Activated CD8-positive, alpha-beta memory T cell treated with anti-CD3 and anti-CD28 coated beads for 4 hours (primary cell): Measurements from ENCODE around the gene DDX21.
"Not testable (repeated sequence)": the region's sequence is repeated elsewhere in the genome, so short reads cannot be mapped to it uniquely, and the experiment has no call there.

Source experiments
- DNase-seq, 2 donors: peaks; one replicate each; pipeline ENCODE4 v3.0.0-alpha.2; 2020; ENCODE audit warnings: low read depth in 2 of 2

DDX21 gene

DNA sequence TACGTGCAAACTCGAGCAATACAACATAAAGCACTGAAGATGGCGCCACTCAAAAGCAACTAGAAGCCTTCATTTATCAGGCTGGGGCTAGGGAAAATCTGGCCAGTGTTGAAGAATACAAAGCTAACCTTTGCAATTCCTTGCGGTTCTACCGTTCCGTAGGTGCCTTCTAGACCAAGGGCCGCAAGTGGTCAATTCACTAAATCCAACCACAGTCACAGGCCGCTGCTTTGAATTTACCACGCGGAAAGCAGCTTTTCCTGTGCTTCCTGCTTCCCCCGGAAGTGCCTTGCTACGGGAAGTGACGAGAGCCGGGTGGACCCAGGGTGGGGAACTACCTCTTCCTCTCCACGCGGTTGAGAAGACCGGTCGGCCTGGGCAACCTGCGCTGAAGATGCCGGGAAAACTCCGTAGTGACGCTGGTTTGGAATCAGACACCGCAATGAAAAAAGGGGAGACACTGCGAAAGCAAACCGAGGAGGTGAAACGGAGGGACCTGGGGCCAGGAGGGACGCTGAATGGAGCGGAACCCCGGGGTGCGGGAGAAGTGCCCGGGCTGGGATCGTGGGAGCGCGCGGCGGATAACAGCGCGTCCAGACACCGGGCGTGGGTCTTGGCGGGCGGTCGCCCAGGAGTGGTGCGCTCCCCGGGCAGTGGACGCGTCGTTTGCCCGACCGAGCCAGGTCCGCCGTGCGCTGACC, at the start of gene DDX21:
DDX21 (plus strand) TSS at position 339 of the 701 bp plus-strand sequence; CDS start at position 395, 56 bp downstream.
- DNase-seq: peak; percentile 80 to 88

GRCh38 chr10:68924593-68924992, 31.4 kb upstream of the DDX21 start:
- DNase-seq: no peak

- no peak for DNase-seq
These were observed 30.5 kb upstream of the DDX21 start for GRCh38 chr10:68925489-68925888.

GRCh38 chr10:68929157-68929556, 26.8 kb upstream of the DDX21 start:
- not testable (repeated sequence) for DNase-seq

DNA sequence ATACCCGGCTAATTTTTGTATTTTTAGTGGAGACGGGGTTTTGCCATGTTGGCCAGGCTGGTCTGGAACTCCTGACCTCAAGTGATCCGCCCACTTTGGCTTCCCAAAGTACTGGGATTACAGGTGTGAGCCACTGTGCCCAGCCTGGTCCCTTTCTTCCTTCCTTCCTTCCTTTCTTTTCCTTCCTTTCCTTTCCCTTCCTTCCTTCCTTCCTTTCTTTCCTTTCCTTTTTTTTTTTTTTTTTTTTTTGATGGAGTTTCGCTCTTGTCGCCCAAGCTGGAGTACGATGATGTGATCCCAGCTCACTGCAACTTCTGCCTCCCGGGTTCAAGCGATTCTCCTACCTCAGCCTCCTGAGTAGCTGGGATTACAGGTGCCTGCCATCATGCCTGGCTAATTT, 26.1 kb upstream of the DDX21 start:
- DNase-seq: not testable (repeated sequence)

GRCh38 chr10:68932860-68933259, 23.1 kb upstream of the DDX21 start:
- not testable (repeated sequence) for DNase-seq

- DNase-seq: no peak
These were observed 21.0 kb upstream of the DDX21 start for GRCh38 chr10:68934994-68935393.

- DNase-seq: no peak
These were observed 17.9 kb upstream of the DDX21 start for GRCh38 chr10:68938117-68938516.

- no peak for DNase-seq
These were observed 17.1 kb upstream of the DDX21 start for GRCh38 chr10:68938884-68939283.

DNA sequence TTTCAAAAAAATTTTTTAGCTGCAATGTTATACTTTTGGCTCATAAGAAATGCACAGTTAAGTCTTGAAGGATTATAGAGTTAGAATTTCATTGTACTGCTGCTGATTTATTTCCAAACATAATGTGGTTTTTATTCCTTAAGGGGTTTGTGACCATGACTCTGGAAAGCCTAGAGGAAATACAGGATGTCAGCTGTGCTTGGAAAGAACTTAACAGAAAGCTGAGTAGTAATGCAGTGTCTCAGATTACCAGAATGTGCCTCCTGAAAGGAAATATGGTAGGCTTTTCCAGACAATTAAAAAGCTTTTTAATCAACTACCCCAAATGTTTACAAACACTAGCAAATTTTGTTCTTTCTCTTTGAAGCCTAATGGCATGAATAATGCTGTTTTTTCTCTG, 15.1 kb upstream of the DDX21 start:
- DNase-seq: not testable (repeated sequence)

DNA sequence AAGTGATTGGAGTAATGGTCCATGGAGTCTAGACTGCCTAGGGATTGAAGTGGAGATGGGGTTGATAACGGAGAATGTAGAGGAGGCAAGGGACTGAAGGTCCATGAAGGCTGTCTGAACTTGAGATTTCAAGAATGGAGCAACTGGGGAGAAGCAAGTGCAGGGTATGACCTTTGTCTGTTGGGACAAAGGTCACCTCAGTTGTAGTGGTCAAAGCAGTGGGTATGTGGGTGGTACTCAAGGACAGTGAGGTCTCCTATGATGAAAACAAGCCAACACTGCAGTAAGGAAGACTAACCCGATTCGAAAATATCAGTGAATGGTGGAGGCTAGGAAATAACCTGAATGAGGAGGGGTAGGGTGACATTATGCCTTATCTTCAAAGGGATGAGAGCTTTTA, 5.4 kb upstream of the DDX21 start:
- no peak for DNase-seq

GRCh38 chr10:68954904-68955303, 1.1 kb upstream of the DDX21 start:
- DNase-seq: no peak

GRCh38 chr10:68955355-68955831, 577 bp upstream of the DDX21 start:
- DNase-seq: no peak

DNA sequence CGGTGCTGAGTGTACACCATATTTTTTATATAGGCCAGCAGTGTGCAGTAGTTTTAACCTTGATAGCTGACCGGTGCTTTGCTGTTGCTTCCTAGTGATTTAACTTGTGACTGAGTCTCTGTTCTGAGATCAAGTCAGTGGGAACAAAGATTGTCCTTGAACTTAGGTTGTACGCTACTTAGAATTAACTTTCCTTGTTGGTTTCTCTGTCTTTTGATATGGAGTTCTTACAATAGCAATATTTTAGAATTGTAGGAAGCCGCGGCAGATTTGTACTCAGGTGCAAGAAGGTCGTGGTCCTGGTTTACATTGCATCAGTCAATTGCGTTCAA, 1.3 kb downstream of the DDX21 start:
- DNase-seq: no peak

DNA sequence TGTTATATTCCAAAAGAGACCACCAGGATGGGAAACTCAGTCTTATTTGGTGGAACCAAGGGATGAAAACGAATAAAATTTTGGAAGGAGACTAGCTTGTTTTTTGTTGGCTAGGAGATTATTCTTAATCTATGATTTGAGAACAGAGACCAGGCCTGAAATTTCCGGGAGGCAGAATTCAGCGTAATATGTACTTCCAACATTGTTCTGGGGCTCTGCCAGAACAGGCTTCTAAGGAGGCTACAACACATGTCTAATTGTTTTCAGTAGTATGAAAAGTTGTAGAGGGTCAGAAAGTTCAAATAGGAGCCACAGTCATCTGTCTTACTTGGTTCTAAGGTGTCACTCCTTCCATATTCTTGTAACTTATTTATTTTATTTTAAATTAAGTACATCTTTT, 1.7 kb downstream of the DDX21 start:
- no peak for DNase-seq

GRCh38 chr10:68959695-68960527, 3.9 kb downstream of the DDX21 start:
- DNase-seq: no peak

GRCh38 chr10:68963151-68963550, 7.2 kb downstream of the DDX21 start:
- no peak for DNase-seq

- no peak for DNase-seq
These were observed 18.0 kb downstream of the DDX21 start for GRCh38 chr10:68973975-68974374.

- not testable (repeated sequence) for DNase-seq
These were observed 20.0 kb downstream of the DDX21 start for GRCh38 chr10:68975936-68976473.

GRCh38 chr10:68979738-68980137, 23.8 kb downstream of the DDX21 start:
- not testable (repeated sequence) for DNase-seq

DNA sequence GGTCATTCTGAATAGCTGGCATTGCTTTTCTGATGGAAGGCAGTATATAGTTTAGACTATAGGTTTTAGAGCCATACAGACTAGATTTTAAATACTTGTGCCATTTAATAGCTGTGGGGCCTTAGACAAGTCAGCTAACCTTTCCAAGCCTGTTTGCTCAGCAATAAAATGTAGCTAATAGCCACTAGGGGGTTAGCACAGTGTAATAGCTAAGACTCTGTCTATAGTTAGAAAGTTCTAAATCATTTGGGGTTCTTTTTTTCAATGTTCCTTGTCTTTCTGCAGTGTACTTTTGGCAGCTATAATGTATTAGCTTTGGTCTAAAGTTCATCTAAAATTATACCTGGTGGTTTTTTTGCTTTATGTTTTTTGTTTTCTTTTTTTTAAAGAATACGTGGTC, 25.1 kb downstream of the DDX21 start:
- no peak for DNase-seq

GRCh38 chr10:68982389-68982788, 26.4 kb downstream of the DDX21 start:
- DNase-seq: no peak

DNA sequence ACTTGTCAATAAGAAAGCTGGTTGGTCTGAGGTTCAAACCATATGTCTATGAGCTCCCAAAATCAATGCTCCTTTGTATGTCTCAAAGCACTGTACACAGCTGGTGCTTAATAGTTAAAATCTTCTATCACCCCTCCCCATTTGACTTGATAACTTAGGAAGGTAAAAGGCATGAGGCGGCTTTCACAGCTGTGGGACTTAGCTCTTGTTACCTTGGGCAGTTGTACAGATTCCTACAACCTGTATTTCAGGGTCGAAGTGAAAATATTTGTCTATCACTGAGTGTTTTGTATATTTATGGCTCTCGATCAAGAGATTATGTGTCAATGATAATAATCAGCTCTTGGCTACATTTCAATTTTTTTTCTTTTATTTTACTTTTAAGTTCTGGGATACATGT, 31.6 kb downstream of the DDX21 start:
- DNase-seq: no peak
